K562 (cell line): ENCODE data around the gene PCGF6. TPM values are rescaled to one million over a fixed set of nuclear protein-coding genes. Genes with fewer than 3 reads are reported as not detected.
A peak's percentile ranks its signal among the peaks of the same experiment; 100 is the strongest.

ENCODE experiments used
- AFF4 ChIP-seq: sonication (generic); formaldehyde crosslinking; IDR thresholded peaks from 2 replicates; pipeline ENCODE4 v1.8.0; 2023; ENCODE audit warnings: mild to moderate bottlenecking, missing genetic modification reagents
- ASH1L ChIP-seq: fragments of 450-650 bp; IDR thresholded peaks from 2 replicates; pipeline ENCODE4 v1.6.1; 2018; ENCODE audit warnings: borderline replicate concordance, mild to moderate bottlenecking, low read depth; ENCODE audit not compliant: partially characterized antibody
- CEBPB ChIP-seq: fragments of 450-650 bp; IDR thresholded peaks from 2 replicates; pipeline ENCODE4 v1.6.1; 2016; ENCODE audit warnings: missing genetic modification characterization, missing compliant biosample characterization
- FOXO4 ChIP-seq: fragments of 450-650 bp; formaldehyde crosslinking; IDR thresholded peaks from 2 replicates; pipeline ENCODE4 v1.4.0; 2020; ENCODE audit warnings: mild to moderate bottlenecking, moderate library complexity
- KDM1A ChIP-seq, 2 experiments: fragments of 450-650 bp; IDR thresholded peaks; 2 replicates each; pipeline ENCODE4 v1.6.1; 2016; ENCODE audit warnings: mild to moderate bottlenecking in 2 of 2
- MCM7 ChIP-seq, 2 experiments: fragments of 450-650 bp; IDR thresholded peaks; 2 replicates each; pipeline ENCODE4 v1.6.1; 2016 to 2018
- MEF2D ChIP-seq: conservative IDR thresholded peaks from 2 replicates; pipeline ENCODE4 v1.6.1; 2016; ENCODE audit warnings: low read depth, missing genetic modification characterization, missing compliant biosample characterization
- NFIX ChIP-seq: fragments of 250-450 bp; sonication (Bioruptor Pico); IDR thresholded peaks from 2 replicates; pipeline ENCODE4 v1.4.0; 2020; ENCODE audit warnings: low read depth, mild to moderate bottlenecking, moderate library complexity
- NONO ChIP-seq, 2 experiments: fragments of 200-400 bp in 1 of 2; fragments of 450-650 bp in 1 of 2; formaldehyde crosslinking in 1 of 2; IDR thresholded peaks; 2 replicates each; pipeline ENCODE4 v1.6.1; 2017; ENCODE audit warnings: low read depth in 2 of 2, mild to moderate bottlenecking in 2 of 2, moderate library complexity in 2 of 2, low read length in 1 of 2
- RERE ChIP-seq: sonication (generic); formaldehyde crosslinking; IDR thresholded peaks from 2 replicates; pipeline ENCODE4 v1.8.0; 2023; ENCODE audit warnings: missing genetic modification reagents, mild to moderate bottlenecking, borderline replicate concordance
- ZNF146 ChIP-seq: IDR thresholded peaks from one replicate; pipeline ENCODE4 v1.6.1; 2018; ENCODE audit warnings: missing compliant biosample characterization; ENCODE audit not compliant: unreplicated experiment
- ZNF609 ChIP-seq: sonication (generic); formaldehyde crosslinking; IDR thresholded peaks from 2 replicates; pipeline ENCODE4 v1.8.1; 2023; ENCODE audit warnings: missing genetic modification reagents, mild to moderate bottlenecking, borderline replicate concordance
- polyA plus RNA-seq, 8 experiments: library from polyadenylated mRNA; depleted of rRNA in 4 of 8; stranded (reverse) in 5 of 8; unstranded in 3 of 8; fragments of >200 nt; fragmentation: Nextera tagmentation in 2 of 8; fragmentation: Illumina TruSeq in 1 of 8; extraction: Ambion mirVana in 2 of 8; extraction: Trizol in 1 of 8; gene quantifications; 2 replicates each; pipeline versions ENCODE4 v1.2.1 to v1.2.3, GENCODE V29; 2011 to 2014; ENCODE audit warnings: inconsistent platforms in 1 of 8, missing spikeins in 1 of 8
- total RNA-seq, 7 experiments: library from RNA; depleted of rRNA in 6 of 7; stranded (reverse); fragments of >200 nt in 6 of 7; fragmentation: Illumina TruSeq in 2 of 7; extraction: Trizol in 2 of 7; gene quantifications; 2 replicates each; pipeline versions ENCODE4 v1.2.1 to v1.2.3, GENCODE V29; 2011 to 2021; ENCODE audit warnings: low replicate concordance in 1 of 7

Gene PCGF6
- total and polyA plus RNA-seq, 9 of the 15 experiments (the other 6 are each of a cell fraction or from before 2014, with no cell fraction given) = 8.4 to 24.6 (median 20.6) TPM

- TF ChIP-seq ZNF609 (CRISPR knock-in tag) = no peak
- no peak for TF ChIP-seq CEBPB (tag)
- no peak for TF ChIP-seq AFF4 (CRISPR knock-in tag)
- TF ChIP-seq NONO (IDR thresholded peaks at IDR 0.05; ENCODE audit: low read depth in 2 of 2, low read length in 1 of 2) = no peak
- TF ChIP-seq ZNF146 = no peak
- peak; percentile 39 for TF ChIP-seq ASH1L
- TF ChIP-seq RERE = no peak
- no peak for TF ChIP-seq KDM1A (IDR thresholded peaks at IDR 0.05)
- no peak for TF ChIP-seq NFIX (CRISPR knock-in tag)
- TF ChIP-seq MEF2D (tag) = no peak
- TF ChIP-seq MCM7 (IDR thresholded peaks at IDR 0.05) = no peak
- no peak for TF ChIP-seq FOXO4 (CRISPR knock-in tag)
These were observed 16.4 kb upstream of the PCGF6 start (continued) for GRCh38 chr10:103367379-103367781.
